GM12864 (cell line): ENCODE data around the gene LIX1.

Experiments
- DNase-seq: peaks from one replicate; pipeline ENCODE4 v3.0.0-alpha.2; 2011; ENCODE audit warnings: low read depth
- H3K4me3 ChIP-seq: 2 replicates; pipeline ENCODE4 v1.5.1; 2011; ENCODE audit warnings: mild to moderate bottlenecking, low read depth, low read length, control low read depth
- CTCF ChIP-seq: IDR thresholded peaks from 2 replicates; pipeline ENCODE4 v1.5.1; 2011; ENCODE audit warnings: low read depth, mild to moderate bottlenecking, moderate library complexity, low read length, control low read depth, inconsistent platforms; ENCODE audit errors: missing control alignments

The LIX1 gene

GRCh38 chr5:97105501-97106215 is 36.8 kb downstream of the LIX1 start:
- no peak for DNase-seq
- TF ChIP-seq CTCF: no peak
- H3K4me3 ChIP-seq: no peak overlapping the region

- DNase-seq: no peak
- no peak overlapping the region for H3K4me3 ChIP-seq
- no peak for TF ChIP-seq CTCF
Observed at GRCh38 chr5:97102010-97102470, 40.4 kb downstream of the LIX1 start.

- no peak for TF ChIP-seq CTCF
- no peak for DNase-seq
- H3K4me3 ChIP-seq: no peak overlapping the region
Observed at GRCh38 chr5:97101189-97101910, 41.1 kb downstream of the LIX1 start.

- no peak overlapping the region for H3K4me3 ChIP-seq
- no peak for TF ChIP-seq CTCF
- no peak for DNase-seq
Observed at GRCh38 chr5:97100476-97100875, 41.9 kb downstream of the LIX1 start.

- no peak for DNase-seq
- no peak for TF ChIP-seq CTCF
- no peak overlapping the region; the same call in 1 of the 2 replicates for H3K4me3 ChIP-seq
Observed at GRCh38 chr5:97098922-97099321, 43.5 kb downstream of the LIX1 start.

- no peak for DNase-seq
Observed at GRCh38 chr5:97097326-97098230, 44.8 kb downstream of the LIX1 start.

More at GRCh38 chr5:97097326-97098230, 44.8 kb downstream of the LIX1 start:
- TF ChIP-seq CTCF: no peak
- H3K4me3 ChIP-seq: no peak overlapping the region
